ENCODE measurements around the gene SHC4. TPM values are rescaled to one million over a fixed set of nuclear protein-coding genes. Genes with fewer than 3 reads are reported as not detected.

Gene SHC4
- total RNA-seq, 2 donors from 2014 or later: 0.30 to 0.50 TPM

GRCh38 chr15:48904758-48905157, 59.0 kb downstream of the SHC4 start:
- no peak for DNase-seq
- H3K27ac ChIP-seq: no peak overlapping the region
- no peaks in the 10 kb centered on the region for H3K27me3 ChIP-seq
- H3K4me1 ChIP-seq: no peaks in the 10 kb centered on the region
- no peak overlapping the region for H3K9ac ChIP-seq (ENCODE audit: low read depth in 2 of 2, low read length in 2 of 2)
- no peaks in the 10 kb centered on the region for H3K9me3 ChIP-seq
- no peak overlapping the region for H3K4me3 ChIP-seq
- no peak for TF ChIP-seq CTCF (IDR thresholded peaks at IDR 0.05)
- intact Hi-C loops (cut with DNase I): no loop called here
- H3K36me3 ChIP-seq: no peaks in the 10 kb centered on the region

- no peaks in the 10 kb centered on the region for H3K36me3 ChIP-seq
- H3K27me3 ChIP-seq: no peaks in the 10 kb centered on the region
- H3K4me3 ChIP-seq: no peak overlapping the region
- no peaks in the 10 kb centered on the region for H3K9me3 ChIP-seq
- H3K27ac ChIP-seq: no peak overlapping the region
- no peak overlapping the region for H3K9ac ChIP-seq (ENCODE audit: low read depth in 2 of 2, low read length in 2 of 2)
- no peak for DNase-seq
- no peaks in the 10 kb centered on the region for H3K4me1 ChIP-seq
- intact Hi-C loops (cut with DNase I): no loop called here
- TF ChIP-seq CTCF (IDR thresholded peaks at IDR 0.05): no peak
Observed at GRCh38 chr15:48899793-48900192, 63.9 kb downstream of the SHC4 start.

- H3K27ac ChIP-seq: no peak overlapping the region
- no peak overlapping the region for H3K4me3 ChIP-seq
Observed at GRCh38 chr15:48898446-48898845, 65.3 kb downstream of the SHC4 start.

GRCh38 chr15:48898032-48898431, 65.7 kb downstream of the SHC4 start:
- Histone ChIP-seq H3K9me3 (no peaks in the 10 kb centered on the region), H3K9ac (ENCODE audit: low read depth in 2 of 2, low read length in 2 of 2) (no peak overlapping the region), H3K4me3 (no peak overlapping the region), H3K27me3 (no peaks in the 10 kb centered on the region), H3K4me1 (no peaks in the 10 kb centered on the region), H3K27ac (no peak overlapping the region), H3K36me3 (no peaks in the 10 kb centered on the region)
- DNase-seq: no peak
- intact Hi-C loops (cut with DNase I): no loop called here
- TF ChIP-seq CTCF (IDR thresholded peaks at IDR 0.05): no peak

More at GRCh38 chr15:48898446-48898845, 65.3 kb downstream of the SHC4 start:
- no peak overlapping the region for H3K9ac ChIP-seq (ENCODE audit: low read depth in 2 of 2, low read length in 2 of 2)
- no peaks in the 10 kb centered on the region for H3K36me3 ChIP-seq
- no peak for DNase-seq
- no peaks in the 10 kb centered on the region for H3K27me3 ChIP-seq
- H3K9me3 ChIP-seq: no peaks in the 10 kb centered on the region
- no peak for TF ChIP-seq CTCF (IDR thresholded peaks at IDR 0.05)
- intact Hi-C loops (cut with DNase I): no loop called here
- H3K4me1 ChIP-seq: no peaks in the 10 kb centered on the region

GRCh38 chr15:48896869-48897814, 66.6 kb downstream of the SHC4 start:
- no peak overlapping the region for H3K4me3 ChIP-seq
- no peak overlapping the region for H3K9ac ChIP-seq (ENCODE audit: low read depth in 2 of 2, low read length in 2 of 2)
- H3K9me3 ChIP-seq: no peaks in the 10 kb centered on the region
- no peaks in the 10 kb centered on the region for H3K36me3 ChIP-seq
- DNase-seq: no peak
- intact Hi-C loops (cut with DNase I): no loop called here
- no peaks in the 10 kb centered on the region for H3K4me1 ChIP-seq
- H3K27ac ChIP-seq: no peak overlapping the region
- no peaks in the 10 kb centered on the region for H3K27me3 ChIP-seq
- TF ChIP-seq CTCF (IDR thresholded peaks at IDR 0.05): no peak

Measured in colonic mucosa (tissue), 4 donors.